KG1 (cell line): Measurements from ENCODE around the gene KCTD21.
"Not testable (repeated sequence)": the region's sequence is repeated elsewhere in the genome, so short reads cannot be mapped to it uniquely, and the experiment has no call there.

Experiments used
- DNase-seq: peaks from one replicate; lab custom pipeline; 2025; lab: John Stamatoyannopoulos, UW

Gene KCTD21

DNA sequence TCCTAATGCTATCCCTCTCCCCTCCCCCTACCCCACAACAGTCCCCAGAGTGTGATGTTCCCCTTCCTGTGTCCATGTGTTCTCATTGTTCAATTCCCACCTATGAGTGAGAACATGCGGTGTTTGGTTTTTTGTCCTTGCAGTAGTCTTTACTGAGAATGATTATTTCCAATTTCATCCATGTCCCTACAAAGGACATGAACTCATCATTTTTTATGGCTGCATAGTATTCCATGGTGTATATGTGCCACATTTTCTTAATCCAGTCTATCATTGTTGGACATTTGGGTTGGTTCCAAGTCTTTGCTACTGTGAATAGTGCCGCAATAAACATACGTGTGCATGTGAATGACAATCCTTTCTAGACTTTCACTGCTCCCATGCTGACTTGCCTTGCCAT lies 12.6 kb downstream of the KCTD21 start:
- not testable (repeated sequence) for DNase-seq

DNA sequence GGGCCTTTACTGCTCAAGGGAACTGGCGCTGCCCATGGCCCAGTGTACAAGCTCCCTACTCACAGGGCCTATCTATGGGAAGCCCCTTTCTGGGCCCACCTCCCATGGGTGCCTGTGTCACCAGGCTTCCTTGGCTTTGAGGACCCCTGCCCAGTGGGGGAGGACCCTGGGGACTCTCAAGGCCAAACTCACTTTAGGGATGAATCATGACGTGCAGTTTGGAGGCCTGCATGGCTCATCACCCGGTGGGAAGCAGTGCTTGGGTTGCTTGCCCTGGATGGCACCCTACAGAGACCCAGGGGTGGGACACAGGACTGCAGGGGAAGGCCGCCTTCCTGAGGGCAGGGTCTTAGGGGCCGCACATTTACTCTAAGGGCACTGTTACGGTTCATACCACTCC lies 16.5 kb downstream of the KCTD21 start:
- no peak for DNase-seq

DNA sequence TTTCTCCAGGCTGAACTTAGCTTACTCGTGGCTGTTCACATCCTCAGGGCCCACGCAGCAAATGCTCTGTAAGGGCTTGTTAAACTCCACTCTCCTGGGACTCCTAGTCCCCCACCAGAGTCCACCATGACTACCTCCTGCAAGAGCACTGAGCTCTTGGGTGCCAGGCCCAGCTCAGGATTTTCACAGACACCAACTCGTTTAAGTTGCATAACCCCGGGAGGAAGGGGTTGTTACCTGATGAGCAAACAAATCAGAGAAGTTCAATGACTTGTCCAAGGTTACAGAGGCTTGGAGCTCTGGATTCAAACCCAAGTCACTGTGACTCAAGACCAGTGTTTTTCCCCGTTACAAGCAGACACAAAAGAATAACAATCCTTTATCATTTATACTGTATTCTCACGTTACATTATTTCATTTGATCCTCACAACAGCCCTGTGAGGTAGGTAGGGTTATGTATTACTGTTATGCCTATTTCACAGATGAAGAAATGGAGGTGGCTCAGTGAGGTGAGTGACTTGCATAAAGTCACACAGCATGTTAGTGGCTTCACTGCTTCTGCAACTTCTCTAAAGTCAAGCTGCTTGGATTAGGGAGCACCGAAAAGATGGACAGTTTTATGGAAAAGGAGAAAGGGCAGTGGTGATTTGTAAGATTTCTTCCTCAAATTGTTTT lies 17.4 kb downstream of the KCTD21 start:
- no peak for DNase-seq

DNA sequence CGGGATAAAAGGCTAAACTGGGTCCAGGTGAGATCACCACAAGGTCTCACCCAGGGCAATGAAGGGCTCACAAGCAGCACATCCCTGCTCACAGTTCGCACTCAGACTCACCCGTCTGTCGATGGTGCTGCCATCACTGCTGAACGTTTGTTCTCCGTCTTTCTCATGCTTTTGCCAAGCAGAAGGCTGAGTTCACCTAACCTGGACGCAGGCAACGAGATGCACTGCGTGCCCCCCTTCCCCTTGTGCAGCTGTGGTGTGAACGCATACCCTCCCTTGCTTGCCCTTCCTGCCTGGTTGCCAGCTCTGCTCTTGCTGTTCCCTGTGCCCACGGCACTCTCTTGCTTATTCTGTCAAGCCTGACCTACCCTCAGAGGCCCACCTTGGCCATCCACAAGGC lies 18.0 kb downstream of the KCTD21 start:
- DNase-seq = no peak

DNA sequence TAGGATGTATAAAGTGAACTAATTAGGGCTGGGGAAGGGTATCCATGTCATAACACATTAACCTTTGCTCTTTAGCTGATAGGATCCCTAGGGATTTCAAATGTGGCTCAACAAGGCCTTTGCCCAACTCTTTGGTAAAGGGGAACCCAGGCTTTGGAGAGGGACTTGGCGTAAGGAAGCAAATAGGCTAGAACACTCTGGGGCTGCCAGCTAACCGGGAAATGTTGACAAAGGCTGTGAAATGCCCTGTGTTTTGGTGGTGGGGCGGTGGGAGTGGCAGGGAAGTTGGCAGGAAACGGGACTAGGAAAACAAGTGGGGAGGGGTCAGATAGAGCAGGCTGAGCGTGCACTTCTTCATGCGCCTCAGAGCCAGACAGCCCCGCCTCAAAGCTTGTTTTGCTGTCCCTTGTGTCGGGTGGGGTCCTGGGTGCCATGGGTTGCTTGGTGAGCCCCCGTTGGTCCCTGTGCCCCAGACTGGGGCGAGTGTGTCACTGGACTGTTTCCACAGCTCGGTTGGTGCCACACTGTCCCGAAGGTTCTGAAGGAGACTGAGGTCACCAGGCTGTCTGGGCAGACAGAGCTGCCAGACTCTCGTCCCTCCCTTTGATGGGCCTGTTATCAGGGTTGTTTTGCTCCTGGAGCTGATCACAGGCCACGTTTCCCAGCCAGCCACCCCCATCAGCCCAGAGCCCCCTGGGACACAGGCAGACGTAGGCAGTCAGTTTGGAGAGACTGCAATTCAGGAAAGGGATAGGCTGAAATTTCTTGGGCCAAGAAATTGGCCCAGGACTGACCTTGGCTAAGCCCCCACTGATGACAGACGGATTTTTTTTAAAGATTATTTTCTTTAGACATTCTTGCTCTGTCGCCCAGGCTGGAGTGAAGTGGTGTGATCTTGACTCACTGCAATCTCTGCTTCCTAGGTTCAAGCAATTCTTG lies 19.6 kb downstream of the KCTD21 start:
- no peak for DNase-seq

DNA sequence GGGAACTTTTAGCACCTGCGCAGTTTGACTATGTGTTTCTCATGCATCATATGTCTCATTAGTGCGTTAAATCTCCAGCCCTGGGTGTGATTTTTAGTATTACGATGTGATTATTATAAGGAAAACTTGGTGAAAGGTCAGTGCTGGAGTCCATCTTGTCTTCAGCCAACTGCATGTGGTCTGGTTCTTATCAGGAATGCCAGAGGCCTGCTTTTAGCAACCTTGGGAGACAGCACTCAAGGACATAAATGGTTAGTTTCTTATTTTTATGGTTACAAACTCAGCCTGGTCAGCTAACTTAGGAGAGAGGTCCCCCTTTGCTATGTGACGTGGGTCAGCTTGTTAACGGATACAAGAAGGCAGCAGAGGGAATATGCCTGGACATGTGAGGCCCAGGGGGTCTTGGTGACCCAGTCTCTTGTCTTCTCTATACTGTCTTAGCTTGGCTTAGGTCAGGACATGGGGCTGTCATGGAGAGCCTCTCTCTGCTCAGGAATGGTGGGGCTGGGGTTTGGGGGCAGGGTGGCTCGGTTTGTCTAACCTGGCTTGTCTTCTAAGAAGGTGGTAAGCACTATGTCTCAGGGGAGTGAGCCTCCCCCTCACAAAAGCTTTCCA lies 21.5 kb downstream of the KCTD21 start:
- DNase-seq = no peak

DNA sequence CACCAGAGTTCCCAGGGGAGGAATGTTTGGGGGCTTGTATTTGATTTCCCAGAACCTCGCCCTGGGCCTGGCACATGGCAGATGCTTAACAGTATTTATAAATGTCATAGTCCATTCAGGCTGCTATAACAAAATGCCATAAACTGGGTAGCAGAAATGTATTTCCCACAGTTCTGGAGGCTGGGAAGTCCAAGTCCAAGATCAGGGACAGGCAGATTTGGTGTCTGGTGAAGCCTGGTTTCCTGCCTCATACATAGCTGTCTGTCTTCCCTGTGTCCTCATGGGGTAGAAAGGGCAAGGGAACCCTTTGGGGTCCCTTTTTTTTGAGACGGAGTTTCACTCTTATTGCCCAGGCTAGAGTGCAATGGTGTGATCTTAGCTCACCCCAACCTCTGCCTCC lies 24.0 kb downstream of the KCTD21 start:
- no peak for DNase-seq

DNA sequence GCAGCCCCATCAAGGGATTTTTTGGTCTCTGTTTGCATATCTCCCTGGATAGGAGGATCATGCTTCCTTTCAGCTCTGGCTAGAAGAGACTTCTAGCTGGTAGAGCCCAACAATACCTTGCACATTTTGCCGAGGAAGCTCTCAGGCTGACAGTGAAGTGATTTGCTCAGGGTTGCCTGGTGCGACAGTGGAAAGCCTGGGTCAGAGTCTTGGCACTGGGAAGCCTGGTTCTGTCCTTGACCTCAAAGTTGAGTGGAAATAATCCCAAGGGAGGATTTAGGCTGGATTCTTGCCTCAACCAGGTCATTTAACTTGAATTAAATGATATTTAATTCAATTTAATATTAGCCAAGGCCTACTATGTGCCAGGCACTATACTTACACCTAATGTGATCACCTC lies 24.6 kb downstream of the KCTD21 start:
- no peak for DNase-seq

DNA sequence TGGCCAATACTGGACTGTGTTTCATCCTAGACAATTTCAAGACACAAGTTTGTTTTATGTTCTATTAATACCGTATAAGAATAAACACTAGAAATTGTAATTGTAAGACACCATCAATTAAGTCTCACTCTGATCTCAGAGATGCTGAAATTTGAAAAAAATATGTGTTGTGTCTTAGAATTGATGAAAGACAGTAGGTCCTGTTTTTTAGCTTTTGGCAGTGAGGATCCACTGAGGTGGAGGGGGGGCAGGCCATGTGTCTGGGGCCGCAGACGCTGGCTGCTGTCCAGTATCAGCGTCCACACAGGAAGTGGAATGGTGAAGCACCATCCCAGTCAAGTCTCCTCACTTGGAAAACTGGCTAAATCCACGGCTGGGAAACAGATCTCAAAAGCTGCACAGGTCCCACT lies 26.5 kb downstream of the KCTD21 start:
- DNase-seq = no peak

DNA sequence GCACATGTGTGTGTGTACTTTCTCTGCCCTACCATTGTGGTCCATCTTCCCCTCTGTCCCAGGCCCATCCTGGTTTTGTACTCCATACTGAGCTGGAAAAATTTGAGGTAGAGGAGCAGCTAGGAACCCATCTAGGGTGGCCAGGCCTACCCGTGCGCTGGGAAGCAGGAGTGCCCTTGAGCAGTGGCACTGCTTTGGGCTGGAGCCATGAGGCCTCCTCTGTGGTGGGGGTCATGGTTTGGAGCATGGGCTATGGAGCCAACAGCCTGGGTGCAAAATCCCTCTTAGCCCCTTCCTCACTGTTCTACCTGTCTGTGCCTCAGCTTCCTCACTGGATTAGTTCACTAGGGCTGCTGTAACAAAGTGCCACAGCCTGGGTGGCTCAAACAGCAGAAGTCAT lies 27.1 kb downstream of the KCTD21 start:
- DNase-seq = no peak

DNA sequence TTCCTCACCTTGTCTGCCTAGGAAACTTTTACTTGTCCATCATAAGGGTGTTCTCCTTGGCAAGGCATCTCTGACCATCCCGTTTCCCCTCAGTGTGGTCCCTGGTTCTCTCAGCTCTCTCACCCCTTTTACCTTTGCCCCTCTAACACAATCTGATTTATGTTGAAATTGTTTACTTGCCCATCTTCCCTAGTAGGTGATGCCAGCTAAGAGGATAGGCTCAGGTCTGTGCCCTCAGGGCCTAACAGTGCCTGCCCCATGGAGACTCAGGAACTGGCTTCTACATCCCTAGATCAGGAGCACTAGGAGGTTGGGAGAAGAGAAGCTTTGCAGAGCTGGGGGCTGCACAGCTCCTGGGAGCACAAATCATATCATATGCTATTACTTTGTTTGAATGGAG lies 27.9 kb downstream of the KCTD21 start:
- no peak for DNase-seq

DNA sequence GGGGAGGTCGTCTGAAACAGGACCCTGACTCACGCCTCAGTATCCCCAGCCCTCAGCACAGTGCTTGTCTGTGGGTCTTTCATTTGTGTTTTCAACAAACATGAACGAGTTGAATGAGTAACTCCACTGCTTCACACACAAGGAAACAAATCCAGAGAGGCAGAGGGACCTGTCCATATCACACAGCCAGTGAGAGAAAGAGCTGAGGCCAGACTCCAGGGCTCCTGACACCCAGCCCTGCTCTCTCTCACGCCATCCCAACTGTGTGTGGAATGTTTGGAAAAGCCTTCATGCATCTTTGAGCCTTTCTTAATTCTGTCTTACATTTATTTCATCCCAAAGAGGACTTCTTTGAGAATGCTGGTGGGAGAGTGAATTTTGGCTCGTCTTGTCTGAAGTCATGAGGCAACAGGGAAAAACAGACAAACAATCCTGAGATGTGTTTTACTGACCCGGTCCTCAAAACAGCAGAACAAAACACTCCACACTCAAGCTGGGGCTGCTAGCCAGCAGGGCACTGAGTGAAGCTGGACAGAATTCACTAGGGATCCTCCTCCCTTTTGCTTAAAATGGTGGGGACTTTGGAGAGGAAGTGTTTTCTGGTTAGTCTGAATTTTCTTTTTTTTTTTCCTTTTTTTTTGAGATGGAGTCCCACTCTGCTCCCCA lies 29.3 kb downstream of the KCTD21 start:
- no peak for DNase-seq

DNA sequence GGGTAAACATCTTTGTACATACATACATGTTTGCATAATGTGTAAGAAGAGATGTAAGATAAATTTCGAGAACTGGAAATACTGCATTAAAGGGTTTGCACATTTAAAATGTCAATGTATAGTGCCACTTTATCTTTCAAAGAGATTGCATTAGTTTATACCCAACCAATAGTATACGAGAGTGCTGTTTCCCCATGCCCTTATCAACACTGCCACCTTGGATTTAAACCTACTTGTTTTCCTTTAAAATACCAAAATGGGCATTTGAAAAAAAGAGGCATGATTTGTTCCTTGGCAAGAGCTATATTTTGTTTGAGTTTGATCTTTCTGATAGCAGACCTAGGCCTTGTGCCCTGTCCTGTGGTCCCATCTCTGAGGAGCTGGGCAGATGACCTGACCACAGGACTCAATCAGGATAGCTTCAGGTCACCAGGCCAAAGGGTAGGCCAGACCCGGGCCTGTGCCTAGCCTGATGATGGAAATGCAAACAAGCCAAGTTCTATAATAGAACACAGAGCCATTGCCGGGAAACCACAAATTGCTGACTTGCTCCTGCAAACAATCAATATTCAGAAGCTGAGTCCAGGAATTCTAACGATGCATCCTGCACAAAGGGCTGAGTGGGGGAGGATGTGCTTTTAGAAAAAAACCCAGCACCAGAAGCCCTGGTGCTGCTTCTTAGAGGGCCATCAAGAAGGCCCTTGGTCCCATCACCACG lies 32.1 kb downstream of the KCTD21 start:
- no peak for DNase-seq

DNA sequence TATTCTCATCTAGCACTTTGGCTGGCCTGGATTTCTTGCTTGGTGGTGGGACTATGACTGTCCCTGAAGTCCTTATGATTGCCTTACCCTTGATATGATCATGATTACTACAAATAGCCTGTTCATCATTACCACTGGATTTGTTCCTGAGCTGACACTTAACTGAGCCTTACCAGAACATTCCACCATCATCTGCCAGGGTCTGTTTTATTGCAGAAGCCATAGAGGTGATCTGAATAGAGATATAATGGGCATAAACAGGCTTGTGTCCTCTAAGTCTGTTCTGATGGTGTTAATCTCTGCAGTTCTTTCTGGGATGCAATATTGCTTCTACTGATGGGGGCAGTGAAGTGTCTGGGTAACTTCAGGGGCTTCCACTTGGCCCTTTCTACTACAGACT lies 36.6 kb downstream of the KCTD21 start:
- no peak for DNase-seq

DNA sequence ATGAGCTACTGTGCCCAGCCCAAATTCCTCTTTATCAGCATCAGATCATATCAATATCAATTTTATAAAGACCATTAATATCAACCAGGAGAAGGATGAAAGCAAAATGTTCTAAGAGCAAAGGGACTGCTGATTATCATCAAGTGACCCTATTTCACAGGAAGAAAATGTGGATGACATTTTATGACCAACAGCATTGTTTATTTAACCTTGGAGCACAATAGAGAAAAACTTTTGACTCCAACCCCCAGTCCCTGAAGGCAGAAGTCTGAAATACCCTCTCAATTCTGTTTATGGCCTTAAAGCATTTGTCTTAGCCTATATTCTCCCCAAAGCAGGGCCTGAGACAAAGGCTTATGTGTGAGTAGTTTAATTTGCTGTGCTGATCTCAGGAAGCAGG lies 37.7 kb downstream of the KCTD21 start:
- no peak for DNase-seq

DNA sequence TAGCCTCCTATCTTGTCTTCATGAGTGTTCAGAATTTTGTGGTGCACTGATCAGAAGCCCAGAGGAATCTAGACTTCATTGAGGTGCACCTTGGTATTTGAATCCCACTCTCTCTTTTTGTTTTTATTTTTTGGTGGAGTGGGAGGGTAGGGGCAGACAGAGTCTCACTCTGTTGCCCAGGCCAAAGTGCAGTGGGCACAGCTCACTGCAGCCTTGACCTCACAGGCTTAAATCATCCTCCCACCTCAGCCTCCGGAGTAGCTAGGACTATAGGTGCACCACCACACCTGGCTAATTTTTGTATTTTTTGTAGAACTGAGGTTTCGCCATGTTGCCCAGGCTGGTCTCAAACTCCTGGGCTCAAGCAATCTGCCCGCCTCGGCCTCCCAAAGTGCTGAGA lies 38.1 kb downstream of the KCTD21 start:
- DNase-seq = no peak

DNA sequence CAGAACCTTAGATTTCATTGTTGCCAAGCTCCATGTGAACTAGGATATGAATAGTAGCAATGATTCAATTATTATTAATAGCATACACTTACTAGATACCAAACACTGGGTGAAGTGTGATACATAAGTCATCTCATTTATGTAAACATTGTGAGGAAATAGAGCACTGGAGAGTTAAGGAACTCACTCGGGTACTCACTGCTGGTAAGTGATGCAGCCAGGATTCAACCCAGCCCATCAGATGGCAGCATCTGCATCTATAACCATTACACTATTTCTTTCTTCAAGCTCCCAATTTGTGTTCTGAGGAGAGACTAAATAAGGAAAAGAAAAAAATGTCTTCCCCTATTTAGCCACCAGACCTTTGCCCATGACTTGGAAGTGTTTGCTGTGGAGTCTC lies 38.8 kb downstream of the KCTD21 start:
- DNase-seq = no peak

DNA sequence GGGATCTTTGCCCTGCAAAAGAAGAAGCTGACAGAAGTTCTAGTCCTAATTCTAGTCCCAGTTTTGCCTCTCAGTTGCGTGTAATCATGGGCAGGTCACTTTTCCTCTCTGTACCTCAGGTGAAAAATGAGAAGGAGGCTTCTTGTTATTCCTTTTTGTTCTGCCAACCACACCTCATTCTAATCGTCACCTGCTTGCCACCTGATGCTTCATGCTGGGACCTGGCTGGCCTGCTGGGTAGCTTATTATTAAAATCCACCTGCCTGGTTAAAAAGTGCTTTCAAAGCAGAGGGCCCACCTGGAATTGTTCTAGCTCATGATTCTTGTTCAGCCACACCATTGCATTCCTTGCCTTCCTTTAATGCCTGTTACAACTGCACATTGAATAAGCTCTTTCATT lies 40.6 kb downstream of the KCTD21 start:
- no peak for DNase-seq

DNA sequence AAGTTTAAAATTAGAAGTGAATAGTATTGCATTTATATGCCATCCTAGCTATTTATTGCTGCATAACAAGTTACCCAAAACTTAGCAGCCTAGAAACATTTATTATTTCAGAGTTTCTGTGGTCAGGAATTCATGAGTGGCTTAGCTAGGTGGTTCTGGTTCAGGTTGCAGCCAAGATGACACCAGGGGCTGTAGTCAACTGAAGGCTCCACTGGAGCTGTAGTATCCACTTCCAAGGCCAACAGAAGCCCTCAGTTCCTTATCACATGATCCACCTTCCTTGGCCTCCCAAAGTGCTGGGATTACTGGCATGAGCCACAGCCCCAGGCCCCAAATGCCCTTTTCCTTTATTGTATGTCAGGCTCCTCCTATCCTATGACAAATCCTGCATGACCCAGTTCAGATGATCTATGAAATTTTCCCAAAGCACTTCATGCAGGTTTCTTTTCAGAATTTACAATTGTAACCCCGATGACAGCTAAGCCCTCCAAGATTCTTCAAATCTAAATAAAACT lies 42.9 kb downstream of the KCTD21 start:
- DNase-seq = no peak

DNA sequence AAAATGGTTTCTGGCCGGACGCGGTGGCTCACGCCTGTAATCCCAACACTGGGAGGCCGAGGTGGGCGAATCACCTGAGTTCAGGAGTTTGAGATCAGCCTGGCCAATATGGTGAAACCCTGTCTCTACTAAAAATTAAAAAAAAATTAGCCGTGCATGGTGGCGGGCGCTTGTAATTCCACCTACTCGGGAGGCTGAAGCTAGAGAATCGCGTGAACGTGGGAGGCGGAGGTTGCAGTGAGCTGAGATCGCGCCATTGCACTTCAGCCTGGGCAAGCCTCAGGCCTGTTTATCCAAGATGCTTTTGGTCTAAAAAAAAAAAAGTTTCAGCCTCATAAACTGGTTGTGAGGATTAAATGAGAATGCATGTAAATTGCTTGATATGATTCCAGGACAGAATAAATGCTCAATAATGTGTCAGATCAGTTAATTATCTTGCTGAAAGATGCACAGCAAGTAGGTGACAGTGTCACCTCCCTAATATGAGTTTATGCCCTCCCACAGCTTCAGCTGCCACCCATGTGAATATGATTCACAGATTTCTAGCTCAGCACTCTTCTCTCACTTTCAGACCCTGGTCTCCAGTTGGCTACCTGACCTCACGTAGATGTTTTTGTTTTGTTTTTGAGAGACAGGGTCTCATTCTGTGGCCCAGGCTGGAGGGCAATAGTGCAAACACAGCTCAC lies 47.9 kb downstream of the KCTD21 start:
- DNase-seq = no peak
